Glutamatergic neuron (in vitro differentiated cells): ENCODE data around the gene GTF2F1. TPM values are rescaled to one million over a fixed set of nuclear protein-coding genes. Genes with fewer than 3 reads are reported as not detected.

ENCODE experiments used
- DNase-seq: peaks from one replicate; pipeline ENCODE4 v3.0.0; 2022
- H3K27ac Mint-ChIP-seq: one replicate; pipeline ENCODE4 v1.8.0; 2020; ENCODE audit warnings: mild to moderate bottlenecking, mixed read lengths, inconsistent platforms; ENCODE audit not compliant: unreplicated experiment
- H3K27me3 Mint-ChIP-seq: one replicate; pipeline ENCODE4 v1.8.0; 2020; ENCODE audit warnings: mild to moderate bottlenecking, moderate library complexity, mixed read lengths, inconsistent platforms; ENCODE audit not compliant: unreplicated experiment
- H3K36me3 Mint-ChIP-seq: one replicate; pipeline ENCODE4 v1.8.0; 2020; ENCODE audit warnings: mild to moderate bottlenecking, mixed read lengths, inconsistent platforms; ENCODE audit not compliant: unreplicated experiment
- H3K4me1 Mint-ChIP-seq: one replicate; pipeline ENCODE4 v1.8.0; 2020; ENCODE audit warnings: mild to moderate bottlenecking, low read depth, mixed read lengths, inconsistent platforms; ENCODE audit not compliant: unreplicated experiment
- H3K4me3 Mint-ChIP-seq: one replicate; pipeline ENCODE4 v1.8.0; 2020; ENCODE audit warnings: mild to moderate bottlenecking, mixed read lengths, inconsistent platforms; ENCODE audit not compliant: unreplicated experiment
- H3K9me3 Mint-ChIP-seq: one replicate; pipeline ENCODE4 v1.8.0; 2020; ENCODE audit warnings: mild to moderate bottlenecking, moderate library complexity, mixed read lengths, inconsistent platforms; ENCODE audit not compliant: unreplicated experiment
- CTCF ChIP-seq: fragments of 200-600 bp; sonication (generic); IDR thresholded peaks from one replicate; pipeline ENCODE4 v1.5.0; 2021; ENCODE audit not compliant: partially characterized antibody, unreplicated experiment
- total RNA-seq: library from RNA; stranded (reverse); fragmentation: NEBNext Ultra II Directional; extraction: Animal tissue kit (Norgen Biotek cat#: 25700); gene quantifications from one replicate; pipeline ENCODE4 v1.2.1, GENCODE V29; 2021; ENCODE audit not compliant: unreplicated experiment

Gene GTF2F1
- total RNA-seq, 1 donor from 2014 or later = 56.0 TPM

- Mint-ChIP-seq H3K36me3 (peaks cover 6% of the 10 kb centered on the region), H3K27me3 (no peaks in the 10 kb centered on the region), H3K4me3 (no peak overlapping the region), H3K4me1 (no peaks in the 10 kb centered on the region), H3K9me3 (no peaks in the 10 kb centered on the region), H3K27ac (no peak overlapping the region)
- no peak for DNase-seq
- no peak for TF ChIP-seq CTCF
Observed at GRCh38 chr19:6381030-6381750, 11.8 kb downstream of the GTF2F1 start.

DNA sequence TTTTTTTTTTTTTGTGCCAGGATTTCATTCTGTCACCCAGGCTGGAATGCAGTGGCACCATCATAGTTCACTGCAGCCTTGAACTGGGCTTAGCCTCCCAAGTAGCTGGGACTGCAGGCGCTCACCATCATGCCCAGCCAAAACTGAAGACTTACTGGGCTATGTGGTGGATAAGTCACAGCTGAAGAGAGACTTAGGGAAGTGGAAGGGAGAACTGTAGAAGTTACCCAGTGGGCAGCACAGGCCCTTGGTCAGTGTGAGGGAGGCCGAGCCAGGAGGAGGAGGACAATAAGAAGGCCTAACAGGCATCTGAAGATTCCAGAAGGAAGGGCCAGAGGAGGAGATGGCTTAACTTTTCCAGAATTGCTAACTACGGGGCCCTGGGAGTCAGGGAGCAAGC is 13.2 kb downstream of the GTF2F1 start:
- no peak for DNase-seq
- Mint-ChIP-seq H3K4me3 (no peak overlapping the region), H3K36me3 (peaks cover 6% of the 10 kb centered on the region), H3K27me3 (no peaks in the 10 kb centered on the region), H3K9me3 (no peaks in the 10 kb centered on the region), H3K27ac (no peak overlapping the region), H3K4me1 (no peaks in the 10 kb centered on the region)
- TF ChIP-seq CTCF = no peak

- no peak overlapping the region for H3K4me3 Mint-ChIP-seq
Observed at GRCh38 chr19:6378486-6378885, 14.5 kb downstream of the GTF2F1 start.

DNA sequence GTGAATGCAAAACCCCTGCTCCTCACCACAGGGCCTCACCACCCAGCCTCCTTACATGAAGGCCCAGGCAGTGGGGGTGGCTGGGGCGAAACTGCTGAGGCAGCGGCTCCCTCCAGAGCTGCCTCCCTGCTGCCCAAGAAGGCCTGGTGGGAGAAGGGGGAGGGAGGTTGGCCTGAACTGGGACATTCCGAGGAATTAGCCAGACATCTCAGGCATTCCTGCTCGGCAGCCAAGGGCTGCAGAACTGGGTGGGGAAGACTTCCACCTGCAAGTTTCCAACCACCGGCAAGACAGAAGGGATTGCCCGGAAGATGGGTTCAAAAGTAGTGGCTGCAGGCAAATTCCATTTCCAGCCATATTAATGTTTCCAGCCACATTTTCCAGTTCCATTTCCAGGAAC is 14.9 kb downstream of the GTF2F1 start:
- Mint-ChIP-seq H3K9me3 (peaks cover 2% of the 10 kb centered on the region), H3K36me3 (peaks cover 6% of the 10 kb centered on the region), H3K4me1 (no peaks in the 10 kb centered on the region), H3K27ac (no peak overlapping the region), H3K27me3 (no peaks in the 10 kb centered on the region), H3K4me3 (no peak overlapping the region)
- DNase-seq = no peak
- no peak for TF ChIP-seq CTCF

More at GRCh38 chr19:6378486-6378885, 14.5 kb downstream of the GTF2F1 start:
- Mint-ChIP-seq H3K9me3 (peaks cover 2% of the 10 kb centered on the region), H3K4me1 (no peaks in the 10 kb centered on the region), H3K27ac (no peak overlapping the region), H3K27me3 (no peaks in the 10 kb centered on the region), H3K36me3 (peaks cover 6% of the 10 kb centered on the region)
- no peak for DNase-seq
- no peak for TF ChIP-seq CTCF

DNA sequence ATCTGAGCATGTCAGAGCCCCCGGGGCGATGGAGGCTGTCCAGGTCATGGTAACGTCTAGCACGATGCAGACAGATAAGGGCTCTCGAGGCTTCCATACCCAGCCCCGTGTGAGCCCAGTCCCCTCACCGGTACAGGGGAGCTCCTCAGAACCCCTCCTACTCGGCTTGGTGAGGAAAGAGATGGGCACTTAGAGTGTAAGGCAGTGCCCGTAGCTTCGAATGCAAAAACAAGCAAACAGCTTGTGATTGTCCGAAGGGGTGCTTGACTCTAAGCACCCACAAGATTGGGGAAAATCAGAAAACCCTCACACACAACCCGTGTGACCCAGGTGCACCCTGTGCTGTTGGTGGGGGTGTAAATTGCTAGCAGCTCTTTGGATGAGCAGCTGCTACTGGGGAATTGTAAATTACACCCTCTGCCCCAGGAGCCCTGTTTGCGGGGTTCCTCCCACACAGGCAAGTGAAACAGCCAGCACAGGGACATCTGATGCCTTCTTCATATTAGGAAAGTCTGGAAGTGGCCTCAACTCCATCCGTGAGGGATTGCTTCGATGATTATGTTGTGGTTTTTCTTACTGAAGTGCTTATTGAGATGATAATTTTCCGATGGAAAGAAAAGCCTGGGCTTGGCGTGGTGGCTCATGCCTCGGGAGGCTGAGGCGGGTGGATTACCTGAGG is 16.3 kb downstream of the GTF2F1 start:
- no peak overlapping the region for H3K27ac Mint-ChIP-seq
- DNase-seq = no peak
- no peak for TF ChIP-seq CTCF
- peaks cover 2% of the 10 kb centered on the region for H3K4me1 Mint-ChIP-seq
- H3K4me3 Mint-ChIP-seq = no peak overlapping the region
- peaks cover 6% of the 10 kb centered on the region for H3K36me3 Mint-ChIP-seq
- peaks cover 3% of the 10 kb centered on the region for H3K27me3 Mint-ChIP-seq
- H3K9me3 Mint-ChIP-seq = peaks cover 9% of the 10 kb centered on the region
